Heart left ventricle (tissue), 13 donors: Measurements from ENCODE around the gene CEMIP2.

Experiments
- CTCF ChIP-seq, 12 donors: fragments of 200-600 bp; sonication (generic) in 4 of 12; IDR thresholded peaks; one replicate each; pipeline versions ENCODE4 v1.5.0 to v1.8.0; 2018 to 2022; ENCODE audit warnings: antibody characterized with exemption in 12 of 12, mild to moderate bottlenecking in 5 of 12
- POLR2A ChIP-seq, 2 donors: fragments of 450-650 bp; IDR thresholded peaks; one replicate each; pipeline ENCODE4 v1.6.1; 2017; ENCODE audit warnings: antibody characterized with exemption in 2 of 2, mild to moderate bottlenecking in 2 of 2, moderate library complexity in 2 of 2
- donor health status: ischemic (EF 13 %, LVEDD 7.1; RV severe dilation, severe dysfunction).
- donor health status: DM: no; HTN: yes; CAD: no.
- donor health status: DM: no; HTN: no; CAD: no.
- donor health status: ischemic (EF 25% LVEDD 6.9; RV normal size, moderate dysfunction).
- donor health status: ischemic (EF 25% LVEDD 5.7; RV mildly dilated, moderate dysfunction).
- donor health status: ischemic (EF 35%, LVEDD 5.7; RV mildly dilated, moderate dysfunction).
- donor health status: nonischemic (EF 11% LVEDD 7.7; RV severe dilation, severe dysfunction).
- donor health status: DM: yes; HTN: yes; CAD: no.
- donor health status: PGD.
- donor health status: ischemic (EF 29% LVEDD 5.4; RV normal size, mild dysfunction).
- donor health status: nonischemic (EF 23%, LVEDD 6.1; RV moderate dilation, normal function).

GRCh38 chr9:71663216-71663615, 105.1 kb downstream of the CEMIP2 start:
- TF ChIP-seq CTCF (IDR thresholded peaks at IDR 0.05) (no peak), POLR2A (IDR thresholded peaks at IDR 0.05) (no peak)
